GM21528 (cell line): ENCODE data around the gene FGF14.

ENCODE experiments used
- ATAC-seq: cut with Tn5 transposase; IDR thresholded peaks from one replicate; pipeline ENCODE4 v1.9.1; 2021; ENCODE audit warnings: mild to moderate bottlenecking, moderate library complexity; ENCODE audit not compliant: unreplicated experiment, low FRiP score

The FGF14 gene

DNA sequence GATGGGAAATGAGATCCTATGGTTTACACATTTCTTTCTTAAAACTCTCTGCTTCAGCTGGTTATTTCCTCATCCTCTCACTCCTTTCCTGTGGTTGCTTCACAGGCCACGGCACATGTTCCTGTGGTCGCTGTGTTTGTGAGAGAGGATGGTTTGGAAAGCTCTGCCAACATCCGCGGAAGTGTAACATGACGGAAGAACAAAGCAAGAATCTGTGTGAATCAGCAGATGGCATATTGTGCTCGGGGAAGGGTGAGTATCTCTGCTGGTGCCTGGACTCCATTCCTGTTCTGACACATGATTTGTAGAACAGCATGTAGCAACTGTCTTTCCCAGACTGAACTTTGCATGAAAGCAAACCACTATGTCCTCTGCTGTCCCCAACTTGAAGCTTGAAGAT lies 695.2 kb downstream of the FGF14 start:
- no peak for ATAC-seq

DNA sequence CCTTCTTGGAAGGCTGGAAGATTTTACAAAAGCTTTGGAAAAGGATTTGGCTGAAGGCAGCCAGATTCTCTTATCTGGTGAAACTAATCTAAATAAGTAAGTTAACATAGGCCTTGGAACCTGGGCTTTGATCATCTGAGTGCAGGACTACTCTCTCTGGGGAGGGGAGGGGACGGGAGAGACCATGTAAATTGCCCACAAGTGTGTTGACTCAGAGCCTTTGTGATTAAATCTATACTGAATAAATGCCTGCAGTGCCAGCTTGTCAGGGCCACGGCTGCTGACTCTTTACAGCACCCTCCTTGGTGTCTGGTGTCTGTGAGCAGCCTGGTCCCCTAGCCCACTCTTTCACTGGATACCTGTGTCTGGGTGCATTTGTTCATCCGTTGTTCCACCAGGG lies 698.0 kb downstream of the FGF14 start:
- no peak for ATAC-seq

DNA sequence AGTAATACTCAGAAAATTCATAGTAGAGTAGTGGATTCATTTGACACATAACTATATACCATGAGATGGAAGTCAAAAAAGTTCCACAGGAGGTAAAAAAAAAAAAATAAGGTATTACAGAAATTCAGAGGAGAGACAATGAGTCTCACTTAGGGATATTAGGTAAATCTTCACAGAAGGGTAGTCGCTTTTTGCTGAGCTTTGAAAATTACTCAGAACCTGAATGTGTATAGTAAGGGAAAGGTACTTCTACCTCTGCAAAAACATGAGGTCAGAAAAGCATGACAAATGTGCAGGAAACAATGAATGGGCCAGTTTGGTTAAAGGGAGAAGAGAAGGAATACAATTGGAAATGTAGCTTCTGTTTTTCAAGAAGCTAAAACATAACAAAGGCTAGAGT lies 698.8 kb downstream of the FGF14 start:
- ATAC-seq, result no peak

DNA sequence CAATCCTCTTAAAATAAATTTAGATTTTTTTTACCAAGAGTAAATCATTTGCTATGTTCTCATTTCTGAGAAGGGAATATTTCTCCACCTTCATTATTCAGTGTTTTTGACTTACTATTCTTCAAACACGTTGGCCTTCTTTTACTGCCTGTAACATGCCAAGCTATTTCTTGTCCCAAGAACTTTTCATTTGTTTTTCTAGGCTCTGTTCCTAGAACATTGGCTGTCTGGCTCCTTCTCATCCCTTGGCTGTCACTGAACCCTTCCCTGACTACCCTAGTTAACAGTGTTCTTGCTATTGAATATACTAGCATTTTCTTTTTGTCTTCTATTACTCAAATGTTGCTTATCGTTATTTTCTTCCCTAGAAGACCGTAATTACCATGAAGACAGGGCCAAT lies 701.2 kb downstream of the FGF14 start:
- no peak for ATAC-seq

DNA sequence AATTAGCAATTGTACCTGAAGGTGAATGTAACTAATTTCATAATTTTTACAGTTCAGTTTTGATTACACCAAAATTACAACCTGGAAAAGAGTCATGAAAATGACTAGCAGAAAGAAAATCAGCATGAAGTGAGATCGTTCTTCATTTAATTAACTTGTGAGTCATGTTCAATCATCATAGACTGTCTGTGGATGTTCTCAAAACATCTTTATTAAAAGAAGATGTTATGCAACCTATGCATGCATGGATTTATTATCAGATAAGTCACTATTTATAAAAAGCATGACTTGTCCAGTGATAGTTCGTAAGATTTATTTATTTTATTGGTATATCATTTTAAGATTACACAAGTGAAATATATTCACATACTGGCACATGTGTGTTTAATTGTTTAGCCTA lies 703.4 kb downstream of the FGF14 start:
- no peak for ATAC-seq

DNA sequence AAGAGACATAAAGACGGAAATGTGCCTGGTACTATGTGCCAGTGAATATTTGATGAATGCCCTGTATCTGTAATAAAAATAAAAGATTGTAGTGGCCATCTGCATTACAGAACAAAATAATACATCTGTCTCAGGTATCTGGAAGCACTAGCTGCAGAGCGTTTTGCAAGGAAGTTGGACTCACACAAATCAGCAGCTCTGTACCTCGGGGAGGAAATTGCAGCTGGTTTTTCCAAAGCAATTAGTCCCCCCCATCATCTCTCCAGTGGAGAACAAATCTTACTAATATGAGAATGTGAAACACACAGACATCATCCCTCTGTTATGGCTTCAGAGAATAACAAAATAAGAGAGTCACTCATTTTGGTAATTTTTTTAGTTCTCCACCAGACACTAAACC lies 704.1 kb downstream of the FGF14 start:
- no peak for ATAC-seq

DNA sequence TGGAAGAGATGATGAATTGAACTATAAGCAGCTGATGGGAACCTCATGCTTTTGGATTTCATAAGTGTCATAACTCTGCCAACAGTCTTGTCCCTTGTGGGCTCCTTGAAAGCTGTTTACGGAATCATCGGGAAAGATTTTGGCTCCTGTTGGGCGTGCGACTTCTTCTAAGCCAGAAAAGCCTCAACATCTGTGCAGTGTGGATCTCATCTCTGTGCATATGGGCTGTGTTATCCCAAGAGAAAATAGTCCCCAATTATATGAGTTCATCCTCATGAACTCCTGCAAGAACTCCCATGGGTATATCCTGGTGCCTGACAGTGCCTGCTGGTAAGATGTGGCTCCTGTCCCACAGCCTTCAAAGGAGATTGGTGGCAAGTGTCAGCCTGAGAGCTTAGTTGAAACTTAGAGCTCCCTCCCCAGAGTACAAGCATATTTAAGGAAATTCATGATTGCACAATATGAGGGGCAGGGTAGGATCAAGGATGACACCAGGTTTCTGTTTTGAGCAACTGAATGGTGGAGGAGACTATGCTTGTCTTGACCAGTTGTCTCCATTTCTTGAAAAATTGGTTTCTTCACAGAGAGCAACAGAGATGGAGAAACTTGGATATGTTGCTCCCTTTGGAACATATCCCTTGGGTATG lies 705.9 kb downstream of the FGF14 start:
- ATAC-seq, result no peak

DNA sequence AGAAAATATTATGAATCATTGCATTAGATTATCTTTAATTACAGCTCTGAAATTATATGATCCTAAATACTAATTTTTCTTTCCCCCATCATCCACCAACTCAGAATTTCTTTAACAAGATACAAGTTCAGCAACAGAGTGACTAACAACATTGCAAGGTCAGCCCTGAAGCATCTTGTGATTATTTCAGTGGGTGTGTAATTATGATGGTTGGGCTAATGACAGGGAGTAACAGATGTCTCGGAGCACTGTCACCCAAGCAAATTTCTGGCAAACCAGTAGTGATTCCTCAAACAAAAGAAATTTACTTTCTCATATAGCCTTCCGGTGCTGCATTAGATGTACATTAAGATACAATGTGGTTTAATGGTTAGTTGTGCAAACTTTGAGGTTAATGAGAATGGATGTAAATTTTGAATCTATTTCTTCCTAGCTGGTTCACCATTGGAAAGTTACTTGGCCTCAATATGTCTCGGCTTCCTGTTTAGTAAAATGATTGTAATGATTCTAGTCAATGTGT lies 710.4 kb downstream of the FGF14 start:
- ATAC-seq, result no peak

DNA sequence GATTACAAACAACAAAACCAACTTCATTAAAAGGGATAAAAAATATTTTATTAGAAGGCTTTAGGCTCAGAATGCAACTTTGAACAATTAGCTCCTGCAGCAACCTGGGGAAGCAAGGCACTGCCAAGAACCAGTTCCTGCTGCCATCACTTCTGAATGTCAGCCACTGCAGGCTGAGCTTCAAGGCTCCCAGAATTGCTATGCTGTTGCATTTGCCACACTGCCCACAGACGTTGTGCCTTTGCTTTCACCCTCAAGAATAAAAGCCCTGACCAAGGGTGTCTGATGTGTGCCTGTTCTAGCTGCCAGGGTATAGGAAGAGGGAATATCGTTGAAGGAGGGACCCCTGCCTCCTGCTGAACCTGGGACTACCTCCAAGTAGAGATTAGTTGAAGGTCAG lies 711.0 kb downstream of the FGF14 start:
- no peak for ATAC-seq

DNA sequence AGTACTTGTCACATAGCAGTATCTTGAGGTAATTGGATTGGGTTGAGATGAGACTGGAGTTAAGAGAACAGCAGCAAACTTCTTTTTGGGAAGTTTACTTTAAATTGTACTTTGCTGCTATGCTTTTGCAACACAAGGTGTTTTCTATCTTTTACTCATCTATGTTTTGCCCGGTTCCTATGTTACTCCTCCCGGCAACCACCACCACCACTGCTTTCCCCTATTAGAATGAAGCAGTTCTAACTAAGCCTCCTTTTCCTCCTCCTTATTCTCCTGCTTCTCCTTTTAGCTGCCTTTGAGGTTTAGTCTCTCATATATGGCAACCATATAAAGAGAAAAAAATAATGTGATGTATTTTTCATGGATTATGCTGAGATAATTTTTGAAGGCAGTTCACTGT lies 715.8 kb downstream of the FGF14 start:
- no peak for ATAC-seq

DNA sequence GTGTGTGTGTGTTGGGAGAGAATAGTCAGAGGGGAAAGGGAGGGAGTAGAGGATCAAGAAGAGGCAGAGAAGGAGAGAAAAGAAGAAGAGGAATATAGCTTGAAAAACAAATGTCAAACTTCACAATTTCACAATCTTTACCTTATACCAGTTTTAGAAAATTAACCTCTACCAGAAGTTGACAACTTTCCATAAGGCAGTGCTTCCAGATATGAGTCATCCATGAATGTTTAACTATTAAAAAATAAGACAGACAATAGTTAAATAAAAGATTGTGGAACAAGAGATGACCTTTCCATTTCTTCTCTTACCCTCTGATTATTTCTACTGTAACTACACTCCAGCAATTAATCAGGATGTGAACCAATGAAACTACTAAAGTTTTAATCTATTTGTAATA lies 720.0 kb downstream of the FGF14 start:
- ATAC-seq, result no peak

DNA sequence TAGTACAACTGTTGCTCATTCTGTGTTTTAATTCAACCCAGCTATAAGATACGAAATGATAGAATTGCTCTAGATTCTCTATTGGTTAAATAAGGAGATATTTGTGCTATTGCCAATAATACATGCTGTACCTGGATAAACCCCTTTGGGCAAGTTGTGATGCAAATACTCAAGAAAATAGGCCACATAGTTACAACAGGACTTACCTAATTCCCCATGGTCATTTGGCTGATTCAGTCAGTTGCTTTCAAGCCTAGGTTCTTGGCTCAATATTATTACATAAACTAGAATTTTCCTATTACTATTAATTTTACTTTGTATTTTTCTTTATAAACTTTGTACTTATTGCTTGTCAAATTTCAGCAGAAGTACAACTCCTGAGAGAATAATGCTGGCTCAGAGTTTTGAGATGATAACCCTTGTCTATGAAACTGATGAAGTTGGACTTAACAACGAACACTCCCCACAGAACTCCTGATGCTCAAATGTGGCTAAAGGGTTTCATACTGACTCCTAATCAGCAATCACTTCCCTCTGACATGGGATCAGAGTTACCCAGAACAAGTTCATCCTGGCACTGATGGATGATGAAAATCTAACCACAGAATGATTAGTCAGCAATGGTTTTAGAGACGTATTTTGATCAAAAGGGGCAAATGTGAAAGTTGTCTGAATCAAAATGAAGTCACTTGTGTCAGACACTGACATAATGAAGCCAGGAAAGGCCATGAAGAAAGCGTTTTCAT lies 728.3 kb downstream of the FGF14 start:
- ATAC-seq, result no peak

DNA sequence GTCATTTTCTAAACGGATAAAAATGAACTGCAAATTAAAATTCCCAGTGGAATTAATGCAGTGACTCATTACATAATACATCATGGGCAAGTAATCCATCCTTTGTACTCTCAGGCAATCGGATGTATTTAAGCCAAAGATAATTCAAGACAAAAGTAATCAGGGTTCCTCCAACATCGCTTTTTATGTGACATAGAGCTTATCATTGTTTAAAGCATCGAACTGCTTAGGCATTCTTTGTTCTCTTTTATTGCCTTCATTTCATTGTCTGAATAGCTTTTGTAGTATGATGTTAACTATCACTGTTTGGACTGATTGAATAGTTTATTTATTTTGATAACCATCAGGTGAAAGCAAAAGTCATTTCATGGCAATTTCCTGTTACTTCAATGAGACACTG lies 740.0 kb downstream of the FGF14 start:
- ATAC-seq, result no peak
